DMS153 treated with DMSO at 0.1 percent for 48 hours (cell line): ENCODE data around the gene TRPM1.
"Not testable (repeated sequence)": the region's sequence is repeated elsewhere in the genome, so short reads cannot be mapped to it uniquely, and the experiment has no call there.

Experiments
- DNase-seq: peaks from one replicate; lab custom pipeline; 2025; ENCODE audit not compliant: unreplicated experiment; lab: John Stamatoyannopoulos, UW

Gene TRPM1

DNA sequence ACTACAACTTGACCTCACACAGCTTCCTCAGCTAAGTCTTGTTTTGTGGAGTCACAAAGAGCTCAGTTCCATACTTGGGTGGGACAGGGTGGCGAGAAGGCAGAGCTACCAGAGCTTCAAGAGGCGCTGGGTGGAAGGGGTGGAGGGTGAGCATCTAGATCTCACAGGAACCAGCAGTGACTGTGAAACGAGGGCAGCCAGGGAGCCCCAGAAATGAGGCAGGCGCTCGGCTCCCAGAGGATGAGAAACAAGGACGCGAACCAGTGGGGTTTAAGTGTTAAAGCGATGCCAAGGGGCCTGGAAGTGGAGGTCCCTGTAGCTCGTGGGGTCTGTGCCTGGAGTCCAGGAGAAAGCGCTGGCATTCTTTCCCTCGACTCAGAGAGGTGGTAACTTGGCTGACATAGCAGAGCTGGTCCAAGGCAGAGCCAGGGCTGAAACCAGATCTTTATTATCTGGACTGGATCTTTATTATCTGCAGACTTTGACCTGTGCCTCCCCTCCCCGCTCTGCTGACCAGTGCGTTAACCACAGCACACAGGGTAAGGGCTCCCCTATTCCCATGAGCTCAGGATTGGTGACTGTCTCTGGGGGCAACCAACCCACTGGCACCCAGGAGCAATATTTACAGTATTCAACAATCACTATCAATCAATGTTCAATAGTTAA lies 26.2 kb upstream of the TRPM1 start:
- no peak for DNase-seq

DNA sequence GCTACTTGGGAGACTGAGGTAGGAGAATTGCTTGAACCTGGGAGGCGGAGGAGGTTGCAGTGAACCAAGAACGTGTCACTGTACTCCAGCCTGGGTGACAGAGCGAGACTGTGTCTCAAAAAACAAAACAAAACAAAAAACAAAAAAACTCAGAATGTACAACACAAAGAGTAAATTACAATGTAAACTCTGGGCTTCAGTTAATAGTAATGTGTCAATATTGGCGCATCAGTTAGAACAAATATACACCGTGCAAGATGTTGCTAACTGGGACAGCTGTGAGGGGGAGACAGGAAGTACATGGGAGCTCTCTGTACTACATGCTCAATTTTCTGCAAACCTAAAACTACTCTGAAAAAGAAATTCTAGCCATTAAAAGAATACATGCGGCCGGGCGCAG lies 23.5 kb upstream of the TRPM1 start:
- DNase-seq, result no peak

DNA sequence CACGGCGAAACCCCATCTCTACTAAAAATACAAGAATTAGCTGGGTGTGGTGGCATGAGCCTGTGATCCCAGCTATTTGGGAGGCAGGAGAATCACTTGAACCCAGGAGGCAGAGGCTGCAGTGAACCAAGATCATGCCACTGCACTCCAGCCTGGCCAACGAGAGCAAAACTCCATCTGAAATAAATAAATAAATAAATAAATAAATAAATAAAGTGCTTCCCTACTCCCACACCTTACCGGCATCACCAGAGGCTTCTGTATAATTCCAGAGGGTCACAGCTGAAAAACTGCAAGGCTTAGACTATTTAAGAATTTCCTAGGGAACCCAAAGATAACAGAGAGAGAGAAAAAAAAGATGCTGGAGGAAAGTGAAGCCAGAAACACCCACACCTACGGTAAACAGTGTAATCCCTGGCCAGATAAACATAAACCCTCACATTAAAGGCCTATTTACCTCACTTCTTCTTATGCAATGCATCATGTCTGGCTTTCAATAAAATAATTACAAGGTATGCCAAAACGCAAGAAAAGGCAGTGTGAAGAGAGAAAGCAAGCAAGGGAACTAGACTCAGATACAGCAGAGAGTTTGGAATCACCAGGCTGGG lies 15.0 kb upstream of the TRPM1 start:
- DNase-seq, result no peak

DNA sequence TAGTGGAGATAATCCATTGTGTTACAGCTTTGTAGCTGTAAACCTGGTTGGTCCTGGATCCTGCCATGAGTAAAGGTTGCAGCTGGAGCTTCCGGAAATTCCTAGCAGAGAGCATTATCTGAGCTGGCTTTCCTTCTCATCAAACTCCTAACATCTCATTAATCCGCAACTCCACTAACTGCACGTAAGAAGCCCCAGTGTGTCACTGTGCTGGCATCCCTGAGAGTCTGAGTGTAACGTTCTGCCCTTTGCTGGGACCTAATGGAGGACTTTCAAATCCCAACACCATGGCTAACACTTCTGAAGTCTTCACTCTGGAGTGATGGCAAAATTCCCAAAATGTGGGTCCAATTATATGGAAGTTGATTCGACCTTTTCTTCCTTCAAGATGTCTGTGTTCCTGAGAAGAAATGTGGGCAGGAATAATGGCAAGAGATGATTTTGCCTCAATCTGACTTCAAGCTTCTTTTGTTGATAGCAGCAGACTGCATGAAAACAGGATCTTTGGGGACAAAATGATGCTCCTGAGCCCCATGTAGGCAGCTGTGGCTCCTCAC lies 9.6 kb upstream of the TRPM1 start:
- no peak for DNase-seq

DNA sequence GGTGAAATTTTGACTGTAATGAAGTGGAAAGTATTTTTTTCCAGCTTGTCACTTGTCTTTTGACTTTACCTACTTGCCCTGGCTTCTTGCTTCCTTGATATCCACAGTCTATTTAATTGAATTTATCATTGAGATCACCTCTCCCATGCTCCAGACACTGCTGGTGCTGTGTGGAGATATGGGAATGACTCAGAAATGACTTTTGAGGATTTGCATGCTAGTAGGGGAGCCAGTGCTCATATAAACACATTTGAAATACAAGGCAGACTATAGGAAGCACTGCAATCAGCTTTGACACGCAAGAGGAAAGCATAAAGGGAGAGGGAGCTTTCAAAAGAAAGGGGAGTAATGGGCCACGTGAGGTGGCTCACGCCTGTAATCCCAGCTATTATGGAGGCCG lies 7.3 kb upstream of the TRPM1 start:
- DNase-seq, result no peak

DNA sequence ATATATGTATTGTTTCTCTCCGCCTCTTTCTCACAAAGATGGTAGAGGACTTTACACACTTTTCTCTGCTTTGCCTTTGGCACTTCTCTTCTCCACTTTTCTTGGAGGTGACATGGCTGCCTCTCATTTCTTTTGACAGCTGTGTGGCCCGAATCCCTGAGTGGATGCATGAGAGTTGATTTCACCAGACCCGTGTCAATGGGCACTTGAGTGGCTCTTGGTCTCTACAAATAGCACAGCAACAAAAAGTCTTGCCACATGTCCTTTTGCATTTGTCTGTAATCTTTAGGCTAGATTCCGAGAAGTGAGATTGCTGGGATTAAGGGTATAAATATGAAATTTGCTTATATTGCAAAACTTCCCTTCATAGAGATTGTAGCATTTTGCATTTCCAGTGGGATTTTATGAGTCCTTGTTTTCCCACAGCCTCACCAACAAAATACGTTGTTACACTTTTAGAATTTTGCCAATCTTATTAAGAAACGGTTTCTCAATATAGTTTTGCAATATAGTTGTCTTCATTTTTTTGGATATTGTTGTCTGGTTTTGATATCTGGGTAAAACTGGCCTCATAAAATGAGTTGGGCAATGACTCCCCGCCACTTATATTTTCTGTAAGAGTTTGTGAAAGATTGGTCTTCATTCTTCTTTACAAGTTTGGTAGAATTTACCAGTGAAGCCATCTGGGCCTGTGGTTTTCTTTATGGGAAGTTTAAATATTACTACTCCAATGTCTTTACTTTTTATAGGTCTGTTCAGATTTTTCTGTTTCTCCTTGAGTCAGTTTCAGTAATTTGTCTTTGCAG lies 5.2 kb upstream of the TRPM1 start:
- no peak for DNase-seq

DNA sequence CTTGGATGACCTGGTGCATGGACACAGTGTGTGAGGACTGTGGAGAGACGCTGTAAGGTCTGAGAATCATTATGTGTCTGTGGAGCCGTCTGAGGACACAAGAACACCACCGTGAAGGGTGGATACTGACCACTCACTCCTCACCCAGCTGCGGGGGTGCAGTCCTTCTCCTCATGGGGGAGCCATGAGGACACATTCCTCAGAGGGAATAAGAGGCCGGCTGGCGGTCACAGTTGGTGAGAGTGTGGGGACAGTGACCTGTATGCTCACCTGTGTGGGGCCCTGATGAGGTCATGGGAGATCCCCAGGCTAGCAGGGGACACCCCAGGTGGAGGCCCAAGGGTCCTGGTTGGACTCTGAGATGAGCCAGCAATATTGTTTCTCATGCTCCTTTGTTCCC lies 2.5 kb upstream of the TRPM1 start:
- no peak for DNase-seq

DNA sequence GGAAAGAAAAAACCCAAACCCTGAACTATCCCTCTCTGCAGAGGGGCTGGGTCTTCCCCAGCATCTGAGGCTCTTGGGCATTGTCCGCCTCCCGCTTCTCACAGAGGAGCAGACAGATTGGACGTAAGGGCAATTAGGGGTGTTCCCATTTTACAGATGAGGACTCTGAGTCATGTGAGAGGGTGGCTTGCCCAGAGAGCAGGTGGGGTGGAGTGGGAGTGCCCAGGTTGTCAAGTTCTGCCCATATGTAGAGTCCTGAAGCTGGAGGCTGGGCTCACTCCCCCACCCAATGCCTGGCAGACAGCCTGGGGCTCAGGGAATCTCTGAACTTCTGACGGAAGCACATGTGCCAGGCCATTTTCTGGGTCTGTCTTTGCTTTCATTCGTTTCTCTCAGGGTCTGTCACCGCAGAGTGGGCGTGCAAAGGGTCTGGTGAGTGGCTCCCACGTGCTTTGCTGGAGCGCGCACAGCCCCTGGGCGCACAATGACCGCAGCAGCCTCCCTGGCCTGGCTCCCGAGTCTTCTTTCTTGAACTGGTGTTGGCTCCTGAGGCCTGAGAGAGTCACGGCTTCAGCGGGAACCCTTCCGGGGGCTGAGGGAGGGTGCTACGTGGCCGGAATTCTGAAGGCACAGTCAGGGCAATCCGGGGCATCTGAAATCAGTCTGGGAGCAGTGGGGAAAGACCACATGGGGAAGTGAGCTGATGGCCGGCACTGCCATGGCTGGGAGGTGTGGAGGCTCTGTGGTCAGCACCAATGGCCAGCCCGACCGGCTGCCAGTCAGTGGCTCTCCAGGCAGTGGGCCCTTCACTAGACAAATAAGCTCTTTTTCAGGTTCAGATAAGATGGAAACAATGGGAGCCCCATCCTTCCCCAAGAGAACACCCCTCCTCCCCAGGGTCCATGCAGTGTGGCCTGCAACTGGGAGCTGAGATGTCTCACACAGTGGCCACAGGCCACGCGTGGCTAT lies 1.1 kb upstream of the TRPM1 start:
- no peak for DNase-seq

DNA sequence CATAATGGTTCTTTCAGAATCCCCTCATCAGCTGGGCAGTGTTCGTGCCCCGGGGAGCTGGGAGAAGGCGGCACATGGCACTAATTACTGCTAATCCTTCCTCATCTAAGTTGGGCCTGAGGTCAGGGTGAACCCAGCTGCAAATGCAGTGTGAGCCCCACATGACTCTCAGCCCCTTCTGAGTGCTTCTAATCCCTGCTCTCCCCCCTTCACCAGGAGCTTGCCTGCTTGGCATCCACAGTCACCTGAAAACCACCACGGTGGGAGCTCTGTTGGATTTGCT lies 455 bp upstream of the TRPM1 start:
- DNase-seq, result no peak

DNA sequence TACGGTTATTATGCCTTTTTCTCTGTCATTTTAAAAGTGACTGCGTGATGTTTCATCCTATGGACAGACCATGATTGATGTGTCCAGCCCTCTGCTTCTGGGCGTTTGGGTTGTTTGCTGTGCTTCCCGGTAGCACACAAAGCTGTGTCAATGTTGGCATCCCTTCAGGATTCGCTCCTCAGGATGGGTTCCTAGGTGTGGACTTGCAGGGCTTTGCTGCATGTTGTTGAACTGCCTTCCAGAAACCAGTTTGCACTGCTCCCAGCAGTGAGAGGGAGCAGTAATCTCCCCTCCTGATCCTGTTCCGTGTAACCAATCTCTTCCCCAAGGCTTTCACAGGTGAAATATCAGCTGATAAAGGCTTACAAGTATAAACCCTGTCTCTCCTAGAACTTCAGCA lies 787 bp downstream of the TRPM1 start:
- no peak for DNase-seq

DNA sequence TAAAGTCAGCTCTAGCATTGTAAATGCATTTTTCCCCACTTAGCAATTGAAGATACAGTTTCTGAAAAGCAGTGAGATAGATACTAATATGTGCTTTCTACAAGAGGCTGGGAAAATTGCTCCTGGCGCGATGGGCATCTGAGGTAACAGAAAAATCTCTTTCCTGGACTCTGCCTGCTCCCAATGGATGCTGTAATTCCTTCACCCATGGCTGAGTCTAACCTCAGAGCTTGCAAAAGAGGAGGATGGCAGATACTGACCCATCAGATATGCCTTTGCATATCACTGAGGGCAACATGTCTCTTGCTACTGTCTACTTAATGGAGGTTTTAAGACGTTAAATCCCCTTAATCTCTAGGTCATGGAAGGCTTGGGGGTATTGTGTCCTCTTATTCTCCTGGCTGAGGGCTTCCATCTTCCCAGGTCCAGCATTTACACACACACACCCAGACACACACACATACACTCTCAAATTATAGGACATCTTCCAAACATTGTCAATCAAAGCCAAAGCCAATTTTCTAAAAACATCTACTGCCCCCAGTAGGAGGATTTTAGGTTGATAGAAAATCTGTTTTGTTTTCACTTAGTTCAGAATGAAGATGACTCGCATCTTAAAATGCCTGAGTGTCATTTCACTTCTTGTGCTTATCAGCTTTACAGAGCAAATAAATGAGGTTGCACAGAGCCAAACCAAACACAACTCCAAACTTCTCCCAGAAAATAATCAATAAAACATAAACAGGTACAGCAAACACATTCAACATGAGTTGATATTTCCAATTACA lies 2.4 kb downstream of the TRPM1 start:
- DNase-seq, result no peak

DNA sequence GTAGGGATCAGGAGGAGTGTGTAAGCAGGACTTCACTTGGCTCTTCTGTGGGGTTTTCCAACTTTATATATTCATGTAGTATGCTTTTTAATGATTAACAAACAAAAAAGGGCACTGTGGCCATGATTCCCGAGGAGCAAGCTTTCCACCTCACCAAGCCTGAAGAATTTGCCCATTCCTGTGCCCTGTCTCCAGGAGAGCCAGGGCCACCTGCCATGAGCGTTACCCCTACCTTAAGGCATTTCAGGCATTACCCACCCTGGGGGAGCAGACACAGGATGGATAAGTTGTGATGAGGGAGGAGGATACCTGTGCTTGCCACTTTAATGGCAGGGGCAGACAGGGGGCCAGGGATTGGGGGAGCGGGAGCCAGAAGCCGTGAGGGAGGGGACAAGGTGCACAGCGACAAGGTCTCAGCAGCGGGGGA lies 3.0 kb downstream of the TRPM1 start:
- DNase-seq, result no peak

DNA sequence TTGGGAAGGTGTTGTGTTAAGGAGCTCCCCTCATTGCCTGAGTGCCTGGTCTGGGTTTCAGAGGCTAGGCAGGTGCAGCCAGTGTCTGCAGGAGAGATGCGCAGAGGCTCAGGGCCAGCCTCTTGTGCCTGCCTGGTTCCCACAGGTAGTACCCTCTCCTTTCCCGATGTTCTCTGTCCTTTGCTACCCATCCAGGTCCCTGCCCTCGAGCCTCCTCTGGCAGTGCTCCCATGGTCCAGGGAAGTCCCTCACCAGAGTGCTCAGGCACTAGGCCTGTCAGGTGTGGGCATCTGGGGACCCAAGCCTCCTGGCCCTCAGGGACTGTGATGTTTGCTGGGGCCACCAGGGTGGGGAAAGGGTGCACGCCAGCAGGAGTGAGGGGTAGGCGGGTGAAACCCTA lies 5.0 kb downstream of the TRPM1 start:
- DNase-seq, result no peak

DNA sequence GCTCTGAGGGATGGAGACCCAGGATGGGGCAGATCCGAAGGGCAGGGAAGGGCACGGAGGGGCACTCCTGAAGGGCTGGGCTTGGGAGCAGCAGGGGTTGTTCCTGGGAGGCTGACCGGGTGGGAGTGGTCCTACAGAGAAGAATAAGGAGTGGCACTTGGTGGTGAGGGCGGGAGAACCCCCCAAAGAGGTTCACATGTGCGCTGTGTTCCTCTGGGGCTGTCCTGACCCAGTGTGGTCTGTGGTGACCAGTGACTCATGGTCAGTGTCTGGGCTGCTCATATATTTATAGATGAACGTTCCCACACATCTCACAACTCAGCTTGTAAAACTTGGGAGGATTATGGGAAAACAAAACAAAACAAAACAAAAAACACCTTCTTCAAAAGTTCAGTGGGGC lies 10.0 kb downstream of the TRPM1 start:
- no peak for DNase-seq

DNA sequence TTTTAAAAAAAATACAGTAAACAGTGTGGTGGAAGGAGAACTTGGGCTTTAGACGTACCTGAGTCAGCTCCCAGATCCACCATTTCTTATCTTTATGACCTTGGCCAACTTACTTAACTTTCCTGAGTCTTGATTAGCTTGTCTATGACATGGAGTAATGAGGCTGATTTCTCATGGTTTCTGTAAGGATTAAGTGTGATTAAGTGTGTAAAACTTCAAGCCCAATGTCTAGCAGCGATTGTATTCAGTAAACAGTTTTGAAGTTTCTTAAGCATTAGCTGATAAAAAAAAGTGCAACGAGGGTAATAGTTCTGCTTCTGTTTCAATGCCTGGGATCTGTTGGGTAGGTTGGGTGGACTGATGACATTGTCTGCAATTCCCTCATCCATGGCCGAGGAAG lies 10.8 kb downstream of the TRPM1 start:
- DNase-seq, result no peak

DNA sequence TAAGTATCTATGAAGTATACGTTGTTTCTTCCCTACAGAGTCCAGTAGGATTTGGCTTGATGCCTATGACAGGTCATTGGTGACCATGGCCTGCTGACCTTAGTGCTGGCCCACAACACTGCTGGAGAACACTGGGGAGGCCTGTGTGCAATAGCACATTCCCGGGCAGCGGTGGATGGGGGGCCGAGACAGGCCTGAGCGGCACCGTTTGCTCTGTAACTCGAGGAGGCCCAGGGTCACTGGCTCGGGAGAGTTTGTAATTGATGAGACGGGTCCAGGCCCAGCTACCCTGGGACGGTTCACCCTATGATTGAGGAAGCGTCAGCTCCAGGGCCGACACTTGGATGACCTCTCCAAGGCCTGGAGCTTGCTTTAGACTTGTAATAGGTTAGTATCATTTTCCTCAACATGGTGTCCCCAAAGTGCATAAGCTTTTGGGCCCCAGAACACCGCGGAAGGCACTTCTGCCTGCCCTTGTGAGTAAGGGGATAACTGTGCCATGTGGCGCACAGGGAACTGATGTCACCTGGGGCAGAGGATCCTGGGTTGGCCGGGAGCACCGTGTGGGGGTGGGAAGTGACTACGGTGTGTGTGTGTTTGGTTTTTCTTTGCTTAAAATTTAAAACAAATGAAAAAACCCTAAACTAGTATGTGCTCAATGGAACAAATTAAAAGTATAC lies 12.0 kb downstream of the TRPM1 start:
- no peak for DNase-seq

DNA sequence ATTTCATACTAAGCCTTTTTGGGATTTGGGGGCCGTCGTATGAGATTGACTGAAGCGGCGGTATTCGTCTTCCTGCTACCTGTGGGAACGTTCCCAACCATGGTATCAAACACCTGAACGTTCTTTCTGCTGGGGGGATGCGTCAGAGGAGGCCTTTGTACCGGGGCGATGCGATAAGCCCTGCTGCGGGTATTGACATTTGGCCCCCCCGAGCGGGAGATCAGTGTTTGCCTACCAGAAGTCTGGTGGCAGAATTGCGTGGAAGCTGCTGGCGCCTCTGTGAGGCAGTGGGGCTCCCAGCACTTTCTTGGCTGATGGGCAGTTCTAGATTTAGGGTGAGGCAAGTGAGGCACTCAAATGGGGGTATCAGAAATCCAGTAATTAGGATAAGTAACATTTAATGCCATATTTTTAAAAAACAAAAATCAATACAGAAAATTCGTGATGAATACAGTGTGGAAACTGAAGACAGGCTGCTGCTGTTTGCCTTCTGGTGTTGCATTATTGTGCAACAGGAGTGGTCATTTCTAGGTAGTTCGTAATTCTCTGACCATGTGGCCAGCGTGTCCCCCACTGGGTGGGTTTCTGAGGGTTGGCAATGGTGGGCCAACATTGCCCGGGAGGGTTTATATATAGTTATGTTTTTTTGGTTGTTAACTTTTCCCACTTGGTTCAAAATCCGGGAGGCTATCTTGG lies 12.7 kb downstream of the TRPM1 start:
- no peak for DNase-seq

DNA sequence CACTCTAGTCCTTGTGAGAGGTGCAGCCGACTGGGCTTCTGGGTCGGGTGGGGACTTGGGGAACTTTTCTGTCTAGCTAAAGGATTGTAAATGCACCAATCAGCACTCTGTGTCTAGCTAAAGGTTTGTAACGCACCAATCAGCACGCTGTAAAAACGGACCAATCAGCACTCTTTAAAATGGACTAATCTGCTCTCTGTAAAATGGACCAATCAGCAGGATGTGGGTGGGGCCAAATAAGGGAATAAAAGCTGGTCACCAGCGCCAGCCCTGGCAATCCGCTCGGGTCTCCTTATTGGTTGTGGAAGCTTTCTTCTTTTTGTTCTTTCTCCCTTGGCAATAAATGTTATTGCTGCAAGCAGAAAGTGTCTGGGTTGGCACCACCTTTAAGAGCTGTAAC lies 13.5 kb downstream of the TRPM1 start:
- DNase-seq, result not testable (repeated sequence)

DNA sequence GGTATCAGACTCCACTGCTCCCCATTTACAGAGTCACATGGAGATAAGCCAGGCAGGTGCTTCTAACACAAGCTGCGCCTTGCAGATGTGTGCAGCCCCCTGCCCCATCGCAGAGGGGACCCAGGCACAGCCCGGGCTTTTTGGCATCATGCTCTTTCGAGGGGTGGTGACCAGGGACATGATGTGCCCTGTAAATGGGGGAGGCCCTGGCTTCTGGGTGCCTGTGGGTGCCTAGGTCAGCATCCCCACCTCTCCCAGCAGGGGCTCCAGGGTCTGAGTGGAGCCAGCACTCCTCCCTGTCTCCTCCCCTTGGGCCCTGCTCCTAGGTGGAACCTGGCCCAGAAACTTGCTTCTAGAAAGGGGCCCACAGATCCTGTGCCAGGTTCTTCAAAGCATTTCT lies 15.2 kb downstream of the TRPM1 start:
- no peak for DNase-seq
